GM23248 (cell line): ENCODE data around the gene NCEH1.

ENCODE experiments used
- EZH2 ChIP-seq: fragments of 200-600 bp; sonication (generic); IDR thresholded peaks from 2 replicates; pipeline ENCODE4 v1.6.1; 2018; ENCODE audit warnings: antibody characterized with exemption, mild to moderate bottlenecking; ENCODE audit not compliant: insufficient read depth, poor library complexity, severe bottlenecking
- EZH2phosphoT487 ChIP-seq: fragments of 200-600 bp; sonication (generic); IDR thresholded peaks from 2 replicates; pipeline ENCODE4 v1.6.1; 2018; ENCODE audit warnings: antibody characterized with exemption, moderate library complexity, mild to moderate bottlenecking, low read depth; ENCODE audit not compliant: insufficient read depth

DNA sequence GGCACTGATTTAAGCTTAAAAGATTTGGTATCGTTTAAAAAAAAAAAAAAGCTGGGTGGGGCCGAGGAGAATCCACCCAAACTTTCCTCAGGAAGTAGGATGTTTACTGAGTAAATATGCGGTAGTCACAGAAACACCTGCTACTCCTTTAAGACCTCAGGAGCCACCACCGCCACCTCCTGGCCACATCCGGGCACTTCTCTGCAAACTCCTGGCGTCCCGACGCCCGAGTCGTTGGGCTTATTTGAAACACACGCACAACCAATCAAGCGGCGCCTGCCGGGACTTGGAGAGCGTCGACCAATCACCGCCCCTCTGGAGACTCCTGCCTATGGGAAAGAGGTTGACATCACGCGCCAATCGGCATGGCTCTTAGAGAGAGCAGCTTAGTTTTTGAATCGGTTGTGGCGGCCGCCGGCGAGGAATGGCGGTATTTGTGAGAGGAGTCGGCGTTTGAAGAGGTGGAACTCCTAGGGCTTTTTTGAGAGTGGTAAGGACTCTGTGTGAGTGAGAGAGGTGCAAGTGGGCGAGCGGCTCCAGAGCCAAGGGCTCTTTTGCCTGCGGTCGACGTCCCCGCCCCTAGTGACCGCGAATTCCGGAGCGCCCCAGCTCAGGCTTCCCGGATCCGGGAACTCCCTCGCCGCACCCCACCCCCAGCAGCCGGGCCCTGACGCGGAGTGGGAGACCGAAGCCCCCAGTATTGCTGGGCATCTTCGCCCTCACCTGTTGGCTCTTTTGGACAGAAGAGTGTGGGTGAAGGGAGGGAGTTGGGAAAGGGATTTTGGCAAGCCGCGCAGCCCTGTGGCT is 39.7 kb upstream of the NCEH1 start, which contains the start of gene ECT2:
- TF ChIP-seq EZH2 (no peak), EZH2phosphoT487 (no peak)
